ENCODE results near the gene SDHB. TPM values are rescaled to one million over a fixed set of nuclear protein-coding genes. Genes with fewer than 3 reads are reported as not detected.

The SDHB gene
- total and polyA plus RNA-seq, 2 donors (not counting 1 experiment from before 2014, with no cell fraction given) = 58.0 to 61.0 TPM

- Histone ChIP-seq H3K27me3 (replicated peaks in 1 of 4; ENCODE audit: control extremely low read depth in 1 of 4, control insufficient read depth in 3 of 4, insufficient read depth in 4 of 4, low read length in 3 of 4) (no peaks in the 10 kb centered on the region), H3K4me3 (ENCODE audit: control extremely low read depth in 1 of 5, extremely low read depth in 1 of 5, insufficient read depth in 1 of 5, low read depth in 2 of 5, low read length in 4 of 5) (no peak overlapping the region), H3K36me3 (replicated peaks in 1 of 2; ENCODE audit: control extremely low read depth in 1 of 2, control insufficient read depth in 1 of 2, extremely low read depth in 1 of 2, insufficient read depth in 2 of 2, low read length in 1 of 2) (no peaks in the 10 kb centered on the region), H3K79me2 (ENCODE audit: control insufficient read depth, insufficient read depth, low read length) (no peaks in the 10 kb centered on the region), H3K4me1 (ENCODE audit: control insufficient read depth in 2 of 2, insufficient read depth in 2 of 2, low read length in 2 of 2) (peaks cover 5 to 10% of the 10 kb centered on the region in 2 donors), H3K9ac (ENCODE audit: low read length) (no peak overlapping the region), H3K27ac (ENCODE audit: low read length in 2 of 2) (no peak overlapping the region), H3K9me3 (ENCODE audit: control extremely low read depth in 1 of 3, control insufficient read depth in 2 of 3, insufficient read depth in 1 of 3, low read length in 2 of 3) (peaks cover 0 to 13% (median 2%) of the 10 kb centered on the region in 3 donors), H4K20me1 (ENCODE audit: control insufficient read depth, insufficient read depth, low read length, poor library complexity, severe bottlenecking) (no peaks in the 10 kb centered on the region), H2AFZ (ENCODE audit: insufficient read depth, low read depth, low read length, poor library complexity, severe bottlenecking) (no peak overlapping the region), H3K4me2 (replicated peaks; ENCODE audit: low read depth, low read length, poor library complexity, severe bottlenecking) (no peak overlapping the region)
- intact Hi-C loops (cut with micrococcal nuclease) = no loop called here
- DNase-seq (no peak), ATAC-seq (ENCODE audit: low read depth) (no peak)
- Mint-ChIP-seq H3K27ac (no peak overlapping the region), H3K4me3 (no peak overlapping the region), H3K9me3 (ENCODE audit: insufficient read depth) (no peaks in the 10 kb centered on the region), H3K4me1 (peaks cover 13% of the 10 kb centered on the region), H3K27me3 (peaks cover 6% of the 10 kb centered on the region)
- ChIA-PET POLR2A (no interaction called here), CTCF (interaction anchor here (1.1 to 2.1 kb wide), 4 partner anchors 168 to 344 kb away, joined by 3 to 7 read pairs (median 4); no protein-coding TSS in a partner anchor)
- 93% methylated on average over 2 of the region's 2 CpGs for WGBS (ENCODE audit: insufficient coverage)
- TF ChIP-seq EZH2 (IDR thresholded peaks at IDR 0.05; ENCODE audit: borderline replicate concordance, insufficient read depth, low read depth, low read length, poor library complexity, severe bottlenecking) = no peak
- TF ChIP-seq CTCF (IDR thresholded peaks at IDR 0.05) = no peak
Measured at GRCh38 chr1:17061892-17062291, 8.1 kb upstream of the SDHB start.

- Histone ChIP-seq H3K4me2 (replicated peaks; ENCODE audit: low read depth, low read length, poor library complexity, severe bottlenecking) (no peak overlapping the region), H3K79me2 (ENCODE audit: control insufficient read depth, insufficient read depth, low read length) (no peaks in the 10 kb centered on the region), H3K9ac (ENCODE audit: low read length) (no peak overlapping the region), H3K4me1 (ENCODE audit: control insufficient read depth in 2 of 2, insufficient read depth in 2 of 2, low read length in 2 of 2) (peaks cover 5 to 10% of the 10 kb centered on the region in 2 donors), H2AFZ (ENCODE audit: insufficient read depth, low read depth, low read length, poor library complexity, severe bottlenecking) (no peak overlapping the region), H3K36me3 (replicated peaks in 1 of 2; ENCODE audit: control extremely low read depth in 1 of 2, control insufficient read depth in 1 of 2, extremely low read depth in 1 of 2, insufficient read depth in 2 of 2, low read length in 1 of 2) (no peaks in the 10 kb centered on the region), H4K20me1 (ENCODE audit: control insufficient read depth, insufficient read depth, low read length, poor library complexity, severe bottlenecking) (no peaks in the 10 kb centered on the region), H3K27ac (ENCODE audit: low read length in 2 of 2) (no peak overlapping the region), H3K4me3 (ENCODE audit: control extremely low read depth in 1 of 5, extremely low read depth in 1 of 5, insufficient read depth in 1 of 5, low read depth in 2 of 5, low read length in 4 of 5) (no peak overlapping the region), H3K9me3 (ENCODE audit: control extremely low read depth in 1 of 3, control insufficient read depth in 2 of 3, insufficient read depth in 1 of 3, low read length in 2 of 3) (peaks cover 0 to 13% (median 2%) of the 10 kb centered on the region in 3 donors), H3K27me3 (replicated peaks in 1 of 4; ENCODE audit: control extremely low read depth in 1 of 4, control insufficient read depth in 3 of 4, insufficient read depth in 4 of 4, low read length in 3 of 4) (no peaks in the 10 kb centered on the region)
- CTCF ChIA-PET = interaction anchor here (0.9 to 2.1 kb wide), 5 partner anchors 168 to 345 kb away, joined by 3 to 23 read pairs (median 5); no protein-coding TSS in a partner anchor
- Mint-ChIP-seq H3K4me1 (peaks cover 13% of the 10 kb centered on the region), H3K27me3 (peaks cover 6% of the 10 kb centered on the region), H3K4me3 (no peak overlapping the region), H3K9me3 (ENCODE audit: insufficient read depth) (no peaks in the 10 kb centered on the region), H3K27ac (no peak overlapping the region)
- DNase-seq (no peak), ATAC-seq (ENCODE audit: low read depth) (no peak)
- POLR2A ChIA-PET = no interaction called here
- WGBS (ENCODE audit: insufficient coverage) = 74% methylated on average over 2 of the region's 3 CpGs
- TF ChIP-seq EZH2 (IDR thresholded peaks at IDR 0.05; ENCODE audit: borderline replicate concordance, insufficient read depth, low read depth, low read length, poor library complexity, severe bottlenecking) = no peak
- no peak for TF ChIP-seq CTCF (IDR thresholded peaks at IDR 0.05)
- intact Hi-C loops (cut with micrococcal nuclease) = no loop called here
Measured at GRCh38 chr1:17061486-17061885, 7.7 kb upstream of the SDHB start.

Data from B cell (primary cell).